ENCODE measurements around the gene CRYBG2. TPM values are rescaled to one million over a fixed set of nuclear protein-coding genes. Genes with fewer than 3 reads are reported as not detected.

The CRYBG2 gene
- total and polyA plus RNA-seq, 2 donors = 0.76 to 7.3 TPM

DNA sequence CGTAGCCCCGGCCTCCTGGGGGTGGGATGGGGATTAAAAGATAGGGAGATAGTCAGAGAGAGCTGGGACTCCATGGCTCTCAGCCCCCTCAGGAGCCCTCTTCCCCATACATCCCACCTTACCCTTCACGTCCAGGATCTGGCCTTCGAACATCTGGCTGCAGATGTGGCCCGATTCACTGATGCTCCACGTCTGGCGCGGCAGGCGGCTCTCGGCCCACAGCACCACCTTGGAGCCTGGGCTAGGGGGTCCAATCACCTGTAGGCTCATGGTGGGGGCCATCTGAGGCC is 31.9 kb downstream of the CRYBG2 start:
- Histone ChIP-seq H3K36me3 (ENCODE audit: control insufficient read depth in 2 of 2, insufficient read depth in 2 of 2, low read length in 1 of 2) (peaks cover 35 to 39% of the 10 kb centered on the region in 2 donors), H3K9me3 (ENCODE audit: control insufficient read depth in 2 of 2, insufficient read depth in 1 of 2, low read length in 1 of 2) (no peaks in the 10 kb centered on the region), H3K4me3 (ENCODE audit: low read length in 2 of 2) (peak overlapping the region in 1 of 2 donors; percentile 16), H3K27ac (ENCODE audit: low read depth in 1 of 2, low read length in 1 of 2) (no peak overlapping the region), H3K27me3 (ENCODE audit: control insufficient read depth in 2 of 2, insufficient read depth in 1 of 2, low read length in 1 of 2) (no peaks in the 10 kb centered on the region), H3K4me1 (ENCODE audit: control insufficient read depth in 2 of 2, insufficient read depth in 2 of 2, low read length in 2 of 2) (peaks cover 21 to 55% of the 10 kb centered on the region in 2 donors)
- WGBS = 92% methylated on average over 10 of the region's 10 CpGs
- DNase-seq (ENCODE audit: low read depth in 6 of 9, low spot score in 9 of 9) = no peak

- H3K27ac ChIP-seq (ENCODE audit: low read depth in 1 of 2, low read length in 1 of 2) = peak overlapping the region; percentile 64 to 78
- H3K4me3 ChIP-seq (ENCODE audit: low read length in 2 of 2) = peak overlapping the region; percentile 57 to 63
- peaks cover 35 to 39% of the 10 kb centered on the region in 2 donors for H3K36me3 ChIP-seq (ENCODE audit: control insufficient read depth in 2 of 2, insufficient read depth in 2 of 2, low read length in 1 of 2)
- DNase-seq (ENCODE audit: low read depth in 6 of 9, low spot score in 9 of 9) = peak; percentile 76 to 95 (median 87)
- WGBS = 27% methylated on average over 16 of the region's 16 CpGs
- no peaks in the 10 kb centered on the region for H3K27me3 ChIP-seq (ENCODE audit: control insufficient read depth in 2 of 2, insufficient read depth in 1 of 2, low read length in 1 of 2)
- H3K4me1 ChIP-seq (ENCODE audit: control insufficient read depth in 2 of 2, insufficient read depth in 2 of 2, low read length in 2 of 2) = peaks cover 26 to 60% of the 10 kb centered on the region in 2 donors
- H3K9me3 ChIP-seq (ENCODE audit: control insufficient read depth in 2 of 2, insufficient read depth in 1 of 2, low read length in 1 of 2) = no peaks in the 10 kb centered on the region
Measured at GRCh38 chr1:26321315-26322041, 32.5 kb downstream of the CRYBG2 start.

DNA sequence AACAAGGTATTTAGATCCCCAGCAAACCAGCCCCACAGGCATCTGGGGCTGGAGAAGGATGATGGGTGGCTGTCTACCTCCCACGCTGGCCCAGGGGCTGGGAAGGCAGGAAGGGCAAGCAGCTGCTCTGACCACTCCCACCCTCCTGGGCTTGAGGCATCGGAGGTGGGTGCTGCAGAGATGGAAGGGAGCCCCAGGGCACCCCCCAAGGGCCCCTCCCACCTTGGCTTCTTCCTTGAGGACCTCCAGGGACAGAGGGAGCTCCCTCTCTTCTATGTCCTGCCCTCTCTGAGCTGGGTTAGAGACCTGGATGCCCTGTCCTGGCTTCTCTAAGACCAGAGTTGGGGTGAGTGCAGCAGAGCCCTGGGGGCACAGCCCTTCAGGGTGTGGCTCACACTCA is 33.0 kb downstream of the CRYBG2 start:
- Histone ChIP-seq H3K36me3 (ENCODE audit: control insufficient read depth in 2 of 2, insufficient read depth in 2 of 2, low read length in 1 of 2) (peaks cover 35 to 39% of the 10 kb centered on the region in 2 donors), H3K4me1 (ENCODE audit: control insufficient read depth in 2 of 2, insufficient read depth in 2 of 2, low read length in 2 of 2) (peaks cover 32 to 66% of the 10 kb centered on the region in 2 donors), H3K27ac (ENCODE audit: low read depth in 1 of 2, low read length in 1 of 2) (peak overlapping the region; percentile 64 to 78), H3K4me3 (ENCODE audit: low read length in 2 of 2) (peak overlapping the region; percentile 57 to 63), H3K9me3 (ENCODE audit: control insufficient read depth in 2 of 2, insufficient read depth in 1 of 2, low read length in 1 of 2) (no peaks in the 10 kb centered on the region), H3K27me3 (ENCODE audit: control insufficient read depth in 2 of 2, insufficient read depth in 1 of 2, low read length in 1 of 2) (no peaks in the 10 kb centered on the region)
- no peak for DNase-seq (ENCODE audit: low read depth in 6 of 9, low spot score in 9 of 9)
- 94% methylated on average over 2 of the region's 2 CpGs for WGBS

GRCh38 chr1:26318338-26319064 is 35.4 kb downstream of the CRYBG2 start:
- H3K4me3 ChIP-seq (ENCODE audit: low read length in 2 of 2) = peak overlapping the region; percentile 57 to 63
- H3K36me3 ChIP-seq (ENCODE audit: control insufficient read depth in 2 of 2, insufficient read depth in 2 of 2, low read length in 1 of 2) = peaks cover 25 to 31% of the 10 kb centered on the region in 2 donors
- peak in 1 of 9 donors; percentile 42 for DNase-seq (ENCODE audit: low read depth in 6 of 9, low spot score in 9 of 9)
- H3K9me3 ChIP-seq (ENCODE audit: control insufficient read depth in 2 of 2, insufficient read depth in 1 of 2, low read length in 1 of 2) = no peaks in the 10 kb centered on the region
- no peaks in the 10 kb centered on the region for H3K27me3 ChIP-seq (ENCODE audit: control insufficient read depth in 2 of 2, insufficient read depth in 1 of 2, low read length in 1 of 2)
- WGBS = 43% methylated on average over 9 of the region's 9 CpGs
- peak overlapping the region; percentile 70 to 84 for H3K27ac ChIP-seq (ENCODE audit: low read depth in 1 of 2, low read length in 1 of 2)
- H3K4me1 ChIP-seq (ENCODE audit: control insufficient read depth in 2 of 2, insufficient read depth in 2 of 2, low read length in 2 of 2) = peaks cover 50 to 87% of the 10 kb centered on the region in 2 donors

- 17% methylated on average over 12 of the region's 12 CpGs for WGBS
- peak in 8 of 9 donors; percentile 57 to 93 (median 80) for DNase-seq (ENCODE audit: low read depth in 6 of 9, low spot score in 9 of 9)
- Histone ChIP-seq H3K9me3 (ENCODE audit: control insufficient read depth in 2 of 2, insufficient read depth in 1 of 2, low read length in 1 of 2) (no peaks in the 10 kb centered on the region), H3K36me3 (ENCODE audit: control insufficient read depth in 2 of 2, insufficient read depth in 2 of 2, low read length in 1 of 2) (peaks cover 23 to 27% of the 10 kb centered on the region in 2 donors), H3K4me1 (ENCODE audit: control insufficient read depth in 2 of 2, insufficient read depth in 2 of 2, low read length in 2 of 2) (peaks cover 50 to 84% of the 10 kb centered on the region in 2 donors), H3K27me3 (ENCODE audit: control insufficient read depth in 2 of 2, insufficient read depth in 1 of 2, low read length in 1 of 2) (no peaks in the 10 kb centered on the region), H3K27ac (ENCODE audit: low read depth in 1 of 2, low read length in 1 of 2) (peak within 1 kb of the TSS; percentile 84 to 89), H3K4me3 (ENCODE audit: low read length in 2 of 2) (peak within 1 kb of the TSS; percentile 57 to 63)
Measured at GRCh38 chr1:26317612-26318337, 36.2 kb downstream of the CRYBG2 start, which contains the start of gene CD52. TSS of gene CD52 (plus strand) at chr1:26317958. CDS start at chr1:26318018, 60 bp downstream.

GRCh38 chr1:26317146-26317545 is 36.8 kb downstream of the CRYBG2 start:
- peaks cover 50 to 78% of the 10 kb centered on the region in 2 donors for H3K4me1 ChIP-seq (ENCODE audit: control insufficient read depth in 2 of 2, insufficient read depth in 2 of 2, low read length in 2 of 2)
- peaks cover 18 to 21% of the 10 kb centered on the region in 2 donors for H3K36me3 ChIP-seq (ENCODE audit: control insufficient read depth in 2 of 2, insufficient read depth in 2 of 2, low read length in 1 of 2)
- peak overlapping the region; percentile 57 to 63 for H3K4me3 ChIP-seq (ENCODE audit: low read length in 2 of 2)
- H3K27ac ChIP-seq (ENCODE audit: low read depth in 1 of 2, low read length in 1 of 2) = peak overlapping the region; percentile 64 to 70
- DNase-seq (ENCODE audit: low read depth in 6 of 9, low spot score in 9 of 9) = no peak
- no peaks in the 10 kb centered on the region for H3K27me3 ChIP-seq (ENCODE audit: control insufficient read depth in 2 of 2, insufficient read depth in 1 of 2, low read length in 1 of 2)
- no peaks in the 10 kb centered on the region for H3K9me3 ChIP-seq (ENCODE audit: control insufficient read depth in 2 of 2, insufficient read depth in 1 of 2, low read length in 1 of 2)
- 59% methylated on average over 2 of the region's 2 CpGs for WGBS

DNA sequence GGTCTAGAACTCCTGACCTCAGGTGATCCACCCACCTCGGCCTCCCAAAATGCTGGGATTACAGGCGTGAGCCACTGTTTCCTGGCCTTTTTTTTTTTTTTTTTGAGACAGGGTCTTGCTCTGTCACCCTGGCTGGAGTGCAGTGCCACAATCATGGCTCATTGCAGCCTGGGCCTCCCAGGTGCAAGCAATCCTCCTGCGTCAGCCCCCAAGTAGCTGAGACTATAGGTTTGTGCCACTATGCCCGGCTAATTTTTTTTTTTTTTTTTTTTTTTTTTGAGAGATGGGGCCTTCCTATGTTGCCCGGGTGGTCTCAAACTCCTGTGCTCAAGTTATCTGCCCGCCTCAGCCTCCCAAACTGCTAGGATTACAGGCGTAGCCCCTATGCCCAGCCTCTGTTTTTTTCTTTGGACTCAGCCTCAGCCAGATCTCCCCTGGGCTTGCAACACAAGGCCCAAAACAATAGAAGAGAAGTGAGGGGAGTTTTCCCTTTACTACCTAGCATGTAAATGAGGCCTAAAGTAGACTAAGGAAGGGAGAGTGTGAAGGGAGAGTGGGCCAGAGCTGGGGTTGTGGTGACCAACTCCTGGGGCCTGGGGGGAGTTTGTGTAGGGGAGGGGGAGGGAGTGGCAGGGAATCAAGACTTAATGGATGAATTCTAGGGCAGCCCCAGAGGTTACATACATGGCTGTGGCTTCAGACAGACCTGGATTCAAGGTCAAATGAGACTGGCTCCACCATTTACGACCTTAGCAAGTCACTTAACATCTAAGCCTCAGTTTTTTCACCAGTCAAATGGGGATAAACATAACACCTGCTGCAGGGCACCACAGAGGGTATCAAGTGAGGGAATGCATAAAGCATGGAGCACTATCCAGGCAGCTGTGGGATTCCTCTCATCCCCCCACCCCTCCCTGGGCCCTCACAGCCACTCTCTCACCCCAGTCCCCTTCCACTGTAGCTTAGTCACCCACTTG is 37.8 kb downstream of the CRYBG2 start:
- Histone ChIP-seq H3K9me3 (ENCODE audit: control insufficient read depth in 2 of 2, insufficient read depth in 1 of 2, low read length in 1 of 2) (no peaks in the 10 kb centered on the region), H3K27ac (ENCODE audit: low read depth in 1 of 2, low read length in 1 of 2) (peak overlapping the region; percentile 76 to 89), H3K4me1 (ENCODE audit: control insufficient read depth in 2 of 2, insufficient read depth in 2 of 2, low read length in 2 of 2) (peaks cover 45 to 68% of the 10 kb centered on the region in 2 donors), H3K4me3 (ENCODE audit: low read length in 2 of 2) (no peak overlapping the region), H3K27me3 (ENCODE audit: control insufficient read depth in 2 of 2, insufficient read depth in 1 of 2, low read length in 1 of 2) (no peaks in the 10 kb centered on the region), H3K36me3 (ENCODE audit: control insufficient read depth in 2 of 2, insufficient read depth in 2 of 2, low read length in 1 of 2) (peaks cover 10 to 12% of the 10 kb centered on the region in 2 donors)
- WGBS = 82% methylated on average over 8 of the region's 8 CpGs
- DNase-seq (ENCODE audit: low read depth in 6 of 9, low spot score in 9 of 9) = no peak

GRCh38 chr1:26314501-26314900 is 39.4 kb downstream of the CRYBG2 start:
- no peaks in the 10 kb centered on the region for H3K36me3 ChIP-seq (ENCODE audit: control insufficient read depth in 2 of 2, insufficient read depth in 2 of 2, low read length in 1 of 2)
- no peak for DNase-seq (ENCODE audit: low read depth in 6 of 9, low spot score in 9 of 9)
- 96% methylated on average over 5 of the region's 5 CpGs for WGBS
- no peak overlapping the region for H3K4me3 ChIP-seq (ENCODE audit: low read length in 2 of 2)
- no peaks in the 10 kb centered on the region for H3K9me3 ChIP-seq (ENCODE audit: control insufficient read depth in 2 of 2, insufficient read depth in 1 of 2, low read length in 1 of 2)
- peaks cover 41 to 62% of the 10 kb centered on the region in 2 donors for H3K4me1 ChIP-seq (ENCODE audit: control insufficient read depth in 2 of 2, insufficient read depth in 2 of 2, low read length in 2 of 2)
- peak overlapping the region; percentile 52 to 89 for H3K27ac ChIP-seq (ENCODE audit: low read depth in 1 of 2, low read length in 1 of 2)
- H3K27me3 ChIP-seq (ENCODE audit: control insufficient read depth in 2 of 2, insufficient read depth in 1 of 2, low read length in 1 of 2) = no peaks in the 10 kb centered on the region
